GM13976 (cell line): Measurements from ENCODE around the gene C16orf89.
A peak's percentile ranks its signal among the peaks of the same experiment; 100 is the strongest.

Source experiments
- DNase-seq: peaks from one replicate; pipeline ENCODE4 v3.0.0; 2012; ENCODE audit warnings: low spot score
- CTCF ChIP-seq: IDR thresholded peaks from 2 replicates; pipeline ENCODE4 v1.5.1; 2012; ENCODE audit warnings: borderline replicate concordance, mild to moderate bottlenecking; ENCODE audit not compliant: insufficient read depth; ENCODE audit errors: extremely low read depth, missing control alignments, control extremely low read depth
- in situ Hi-C: fragments of 300-500 bp; cut with MboI; formaldehyde crosslinking; loops from one replicate; pipeline ENCODE4 v1.12.0; 2022; ENCODE audit warnings: low sequenced_read_pairs, mixed read lengths, inconsistent platforms; ENCODE audit not compliant: unreplicated experiment

The C16orf89 gene

GRCh38 chr16:5070431-5071186 lies 4.9 kb upstream of the C16orf89 start:
- peak; percentile 23 for DNase-seq
- TF ChIP-seq CTCF, result no peak
- in situ Hi-C loops, result no loop called here

- no peak for TF ChIP-seq CTCF
- DNase-seq, result peak; percentile 10
- in situ Hi-C loops, result no loop called here
Measured at GRCh38 chr16:5069854-5070253, 4.1 kb upstream of the C16orf89 start.

GRCh38 chr16:5069048-5069447 lies 3.3 kb upstream of the C16orf89 start:
- peak; percentile 4 for DNase-seq
- in situ Hi-C loops, result no loop called here

GRCh38 chr16:5066511-5066910 lies 755 bp upstream of the C16orf89 start:
- TF ChIP-seq CTCF, result no peak
- peak; percentile 1 for DNase-seq
- in situ Hi-C loops, result no loop called here

More at GRCh38 chr16:5069048-5069447, 3.3 kb upstream of the C16orf89 start:
- TF ChIP-seq CTCF, result no peak

GRCh38 chr16:5065326-5065725 lies 430 bp downstream of the C16orf89 start:
- no peak for DNase-seq
- no peak for TF ChIP-seq CTCF
- in situ Hi-C loops, result no loop called here

GRCh38 chr16:5064915-5065314 lies 841 bp downstream of the C16orf89 start:
- no peak for TF ChIP-seq CTCF
- in situ Hi-C loops, result no loop called here
- no peak for DNase-seq
